Activated naive CD8-positive, alpha-beta T cell treated with anti-CD3 and anti-CD28 coated beads, Interleukin-2, amount 50 U/mL, for 24 hours (primary cell): ENCODE data around the gene CD8B.

ENCODE experiments used
- ATAC-seq: fragments of 150-1000 bp; cut with Tn5 transposase; one replicate; pipeline ENCODE4 v1.10.0; 2021
- DNase-seq: peaks from one replicate; pipeline ENCODE4 v3.0.0; 2021
- H3K27ac Mint-ChIP-seq: one replicate; pipeline ENCODE4 v1.8.0; 2021; ENCODE audit warnings: mild to moderate bottlenecking, mixed read lengths
- H3K27me3 Mint-ChIP-seq: one replicate; pipeline ENCODE4 v1.8.0; 2021; ENCODE audit warnings: mixed read lengths
- H3K36me3 Mint-ChIP-seq: one replicate; pipeline ENCODE4 v1.8.0; 2021; ENCODE audit warnings: low read depth, mixed read lengths
- H3K4me1 Mint-ChIP-seq: one replicate; pipeline ENCODE4 v1.8.0; 2021; ENCODE audit warnings: mixed read lengths
- H3K4me3 Mint-ChIP-seq: one replicate; pipeline ENCODE4 v1.8.0; 2021; ENCODE audit warnings: mild to moderate bottlenecking, moderate library complexity, mixed read lengths
- H3K9me3 Mint-ChIP-seq: one replicate; pipeline ENCODE4 v1.8.0; 2021; ENCODE audit warnings: mixed read lengths

The CD8B gene

GRCh38 chr2:86825036-86825692, 36.5 kb downstream of the CD8B start:
- peaks cover 2% of the 10 kb centered on the region for H3K36me3 Mint-ChIP-seq
- no peaks in the 10 kb centered on the region for H3K27me3 Mint-ChIP-seq
- peak overlapping the region; percentile 81 for H3K4me3 Mint-ChIP-seq
- H3K27ac Mint-ChIP-seq: peak overlapping the region; percentile 77
- DNase-seq (no peak), ATAC-seq (peak; percentile 4)
- H3K9me3 Mint-ChIP-seq: no peaks in the 10 kb centered on the region
- peaks cover 95% of the 10 kb centered on the region for H3K4me1 Mint-ChIP-seq

DNA sequence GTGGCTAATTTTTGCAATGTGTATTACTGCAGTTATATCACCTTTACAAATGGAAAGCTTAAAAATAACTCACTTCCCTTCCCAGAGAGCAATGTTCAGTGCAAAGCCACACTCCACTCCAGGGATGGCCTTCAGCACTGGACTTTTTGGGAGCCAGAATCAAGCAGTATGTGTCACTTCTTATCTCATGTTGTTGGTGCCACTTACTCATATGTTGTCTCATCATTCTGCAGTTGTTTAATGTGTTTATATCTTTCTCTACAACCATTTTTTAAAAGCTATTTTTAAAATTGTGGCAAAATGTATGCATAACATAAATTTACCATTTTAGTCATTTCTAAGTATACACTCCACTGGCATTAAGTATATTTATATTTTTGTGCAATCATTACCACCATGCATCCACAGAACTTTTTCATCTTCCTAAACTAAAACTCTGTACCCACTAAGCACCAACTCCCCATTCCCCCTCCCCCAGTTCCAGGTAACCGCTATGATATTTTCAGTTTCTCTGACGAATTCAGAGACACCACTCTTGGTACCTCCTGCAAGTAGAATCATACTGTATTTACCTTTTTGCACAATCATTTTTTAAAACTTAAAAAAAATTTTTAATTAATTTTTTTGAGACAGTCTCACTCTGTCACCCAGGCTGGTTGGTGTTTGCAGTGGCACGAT, 38.9 kb downstream of the CD8B start:
- H3K27ac Mint-ChIP-seq: peak overlapping the region; percentile 79
- DNase-seq (no peak), ATAC-seq (peak; percentile 16)
- peak overlapping the region; percentile 38 for H3K4me3 Mint-ChIP-seq
- H3K27me3 Mint-ChIP-seq: no peaks in the 10 kb centered on the region
- H3K9me3 Mint-ChIP-seq: no peaks in the 10 kb centered on the region
- H3K36me3 Mint-ChIP-seq: peaks cover 2% of the 10 kb centered on the region
- peaks cover 97% of the 10 kb centered on the region for H3K4me1 Mint-ChIP-seq

GRCh38 chr2:86821842-86822241, 39.8 kb downstream of the CD8B start:
- Mint-ChIP-seq H3K27me3 (no peaks in the 10 kb centered on the region), H3K9me3 (no peaks in the 10 kb centered on the region), H3K27ac (peak overlapping the region; percentile 79), H3K4me3 (peak overlapping the region; percentile 68), H3K36me3 (peaks cover 2% of the 10 kb centered on the region), H3K4me1 (peaks cover 94% of the 10 kb centered on the region)
- DNase-seq (no peak), ATAC-seq (no peak)

- Mint-ChIP-seq H3K27me3 (no peaks in the 10 kb centered on the region), H3K4me3 (peak overlapping the region; percentile 68), H3K9me3 (no peaks in the 10 kb centered on the region), H3K4me1 (peaks cover 93% of the 10 kb centered on the region), H3K27ac (peak overlapping the region; percentile 79), H3K36me3 (peaks cover 2% of the 10 kb centered on the region)
- ATAC-seq (peak; percentile 31), DNase-seq (no peak)
These were observed 40.4 kb downstream of the CD8B start for GRCh38 chr2:86821306-86821705.

DNA sequence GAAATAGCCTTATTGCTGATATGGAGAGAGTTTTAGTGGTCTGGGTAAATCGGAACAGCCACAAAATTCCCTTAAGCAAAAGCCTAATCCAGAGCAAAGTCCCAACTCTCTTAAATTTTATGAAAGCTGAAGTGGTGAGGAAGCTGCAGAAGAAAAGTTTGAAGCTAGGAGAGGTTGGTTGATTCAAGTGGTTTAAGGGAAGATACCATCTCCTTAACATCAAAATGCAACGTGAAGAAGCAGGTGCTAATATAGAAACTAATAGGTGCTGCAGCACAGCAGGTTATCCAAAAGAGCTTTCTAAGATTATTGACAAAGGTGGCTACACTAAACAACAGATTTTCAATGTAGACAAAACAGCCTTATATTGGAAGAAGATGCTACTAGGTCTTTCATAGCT, 42.7 kb downstream of the CD8B start:
- Mint-ChIP-seq H3K9me3 (no peaks in the 10 kb centered on the region), H3K27ac (peak overlapping the region; percentile 64), H3K4me1 (peaks cover 87% of the 10 kb centered on the region), H3K27me3 (no peaks in the 10 kb centered on the region), H3K4me3 (peak overlapping the region; percentile 8), H3K36me3 (peaks cover 13% of the 10 kb centered on the region)
- no peak for ATAC-seq
- DNase-seq: no peak

GRCh38 chr2:86818114-86818801, 43.4 kb downstream of the CD8B start:
- DNase-seq (no peak), ATAC-seq (no peak)
- Mint-ChIP-seq H3K4me3 (peak overlapping the region; percentile 8), H3K9me3 (no peaks in the 10 kb centered on the region), H3K27ac (peak overlapping the region; percentile 64), H3K36me3 (peaks cover 16% of the 10 kb centered on the region), H3K27me3 (no peaks in the 10 kb centered on the region), H3K4me1 (peaks cover 85% of the 10 kb centered on the region)

- ATAC-seq: peak; percentile 89
- peak overlapping the region; percentile 33 for H3K4me3 Mint-ChIP-seq
These were observed 46.1 kb downstream of the CD8B start for GRCh38 chr2:86815611-86816010.

DNA sequence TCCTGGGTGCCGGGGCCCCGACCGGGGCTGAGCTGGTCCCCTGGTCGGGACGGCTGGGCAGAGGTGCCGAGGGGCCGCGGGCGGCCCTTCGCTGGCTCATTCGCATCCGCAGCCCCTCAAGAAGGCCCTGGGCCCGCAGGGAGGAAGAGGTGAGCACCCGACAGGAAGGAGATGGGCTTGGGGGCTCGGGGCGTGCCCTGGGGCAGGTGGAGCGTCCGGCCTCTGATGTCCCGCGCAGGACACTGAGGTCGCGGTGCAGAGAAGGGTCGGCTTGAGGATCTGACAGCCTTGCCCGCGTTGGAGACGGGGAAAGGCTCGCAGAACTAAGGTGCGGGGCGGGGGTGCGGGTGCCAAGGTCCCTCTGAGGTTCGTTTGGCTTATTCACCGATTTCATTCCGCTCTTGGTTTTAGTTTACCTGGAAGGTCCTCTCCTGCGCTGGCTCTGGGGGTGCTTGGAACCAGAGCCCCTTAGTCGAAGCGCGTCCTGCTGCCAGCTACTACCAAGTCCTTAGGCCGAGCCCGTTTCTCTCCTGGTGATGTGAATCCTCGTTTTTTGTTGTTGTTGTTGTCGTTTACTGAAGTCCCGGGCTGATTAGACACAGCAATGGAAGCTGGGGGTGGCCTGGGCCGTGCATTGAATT, 52.1 kb downstream of the CD8B start:
- H3K4me1 Mint-ChIP-seq: peaks cover 68% of the 10 kb centered on the region
- H3K4me3 Mint-ChIP-seq: peak overlapping the region; percentile 87
- no peak for ATAC-seq
- peak; percentile 57 for DNase-seq
- peak overlapping the region; percentile 94 for H3K27ac Mint-ChIP-seq
- no peaks in the 10 kb centered on the region for H3K9me3 Mint-ChIP-seq
- peaks cover 22% of the 10 kb centered on the region for H3K36me3 Mint-ChIP-seq
- H3K27me3 Mint-ChIP-seq: peaks cover 6% of the 10 kb centered on the region

More at GRCh38 chr2:86815611-86816010, 46.1 kb downstream of the CD8B start:
- no peak for DNase-seq
- Mint-ChIP-seq H3K9me3 (no peaks in the 10 kb centered on the region), H3K4me1 (peaks cover 82% of the 10 kb centered on the region), H3K27me3 (no peaks in the 10 kb centered on the region), H3K36me3 (peaks cover 29% of the 10 kb centered on the region), H3K27ac (peak overlapping the region; percentile 76)

DNA sequence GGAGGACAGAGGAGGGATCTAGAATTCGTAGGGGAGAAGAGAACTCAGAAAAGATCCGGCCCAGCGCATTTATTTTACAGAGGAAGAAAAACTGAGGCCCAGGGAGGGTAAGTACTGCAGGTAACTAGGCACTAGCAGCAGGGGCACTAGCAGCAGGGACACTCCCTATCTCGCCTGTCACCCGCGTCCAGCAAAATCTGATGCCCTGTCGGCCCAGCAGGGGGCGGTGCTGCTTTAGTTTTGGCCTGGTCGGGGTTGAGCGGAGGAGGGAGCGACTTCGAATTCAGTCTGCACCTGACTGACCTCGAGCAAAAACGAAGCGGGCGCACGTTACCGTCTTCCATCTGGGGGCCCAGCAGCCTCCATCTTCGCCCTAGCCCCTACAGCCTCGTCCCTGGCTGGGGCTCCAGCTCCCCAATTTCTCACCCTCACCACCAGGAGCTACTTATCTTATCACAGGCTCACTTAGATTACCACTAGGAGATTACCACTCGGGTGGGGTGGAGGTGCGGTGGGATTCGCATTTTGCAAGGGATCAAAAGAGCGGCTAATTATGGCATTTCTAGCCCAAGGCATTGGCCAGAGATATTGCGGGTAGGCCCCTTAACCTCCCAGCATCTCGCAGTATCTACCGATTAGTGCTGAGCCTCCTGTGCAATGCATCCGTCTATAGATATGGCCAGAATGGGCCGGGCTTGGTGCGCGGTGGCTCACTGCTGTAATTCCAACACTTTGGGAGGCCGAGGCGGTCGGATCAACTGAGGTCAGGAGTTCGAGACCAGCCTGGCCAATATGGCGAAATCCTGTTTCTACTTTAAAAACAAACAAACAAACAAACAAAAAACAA, 53.1 kb downstream of the CD8B start:
- Mint-ChIP-seq H3K4me3 (peak overlapping the region; percentile 87), H3K27ac (peak overlapping the region; percentile 94), H3K36me3 (peaks cover 19% of the 10 kb centered on the region), H3K4me1 (peaks cover 67% of the 10 kb centered on the region), H3K27me3 (peaks cover 6% of the 10 kb centered on the region), H3K9me3 (no peaks in the 10 kb centered on the region)
- peak; percentile 80 for ATAC-seq
- DNase-seq: peak; percentile 96

DNA sequence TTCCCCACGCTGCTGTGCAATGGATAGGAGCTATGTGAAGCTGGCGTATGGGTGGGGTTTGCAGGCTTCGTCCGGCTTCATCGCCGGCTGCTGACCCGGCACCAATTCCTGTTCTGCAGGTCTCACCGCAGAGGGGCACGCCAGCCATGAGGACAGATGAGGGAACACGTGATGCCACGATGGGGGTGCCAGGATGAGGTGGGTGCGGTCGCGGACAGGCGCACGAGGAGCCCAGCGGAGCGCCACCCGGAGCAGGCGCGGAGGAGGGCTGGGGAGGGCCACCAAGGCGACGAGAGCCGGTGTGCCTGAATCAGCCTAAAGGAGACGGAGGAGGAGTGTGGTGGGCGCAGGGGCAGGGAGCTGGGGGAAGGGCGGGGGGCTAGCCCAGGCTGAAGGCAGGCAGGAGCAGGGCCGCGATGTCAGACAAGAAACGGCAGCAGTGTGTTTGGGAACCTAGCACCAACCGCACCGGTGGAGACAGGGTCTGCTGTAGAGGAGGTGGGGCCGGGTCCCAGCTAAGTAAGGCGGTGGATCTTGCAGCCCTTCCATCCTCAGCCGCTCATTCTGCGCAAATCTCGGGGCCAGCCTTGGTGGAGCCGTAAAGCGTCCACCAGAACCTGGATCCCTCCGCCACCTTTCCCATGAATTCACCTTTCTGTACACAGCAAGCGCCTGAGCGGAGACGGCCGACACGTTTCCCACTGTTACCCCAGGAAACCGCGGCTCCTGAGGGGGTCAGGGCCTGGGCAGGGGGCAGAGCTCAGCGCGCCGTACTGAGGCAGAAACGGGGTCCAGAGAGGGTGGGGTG, 54.0 kb downstream of the CD8B start:
- Mint-ChIP-seq H3K9me3 (no peaks in the 10 kb centered on the region), H3K4me1 (peaks cover 58% of the 10 kb centered on the region), H3K4me3 (peak overlapping the region; percentile 87), H3K36me3 (peaks cover 16% of the 10 kb centered on the region), H3K27ac (peak overlapping the region; percentile 94), H3K27me3 (peaks cover 6% of the 10 kb centered on the region)
- ATAC-seq: peak; percentile 60
- peak; percentile 84 for DNase-seq

- peaks cover 12% of the 10 kb centered on the region for H3K36me3 Mint-ChIP-seq
- peaks cover 53% of the 10 kb centered on the region for H3K4me1 Mint-ChIP-seq
- DNase-seq: no peak
- H3K9me3 Mint-ChIP-seq: no peaks in the 10 kb centered on the region
- peaks cover 6% of the 10 kb centered on the region for H3K27me3 Mint-ChIP-seq
- H3K4me3 Mint-ChIP-seq: peak overlapping the region; percentile 87
- no peak for ATAC-seq
- peak overlapping the region; percentile 94 for H3K27ac Mint-ChIP-seq
These were observed 54.6 kb downstream of the CD8B start for GRCh38 chr2:86807133-86807467.

- Mint-ChIP-seq H3K27ac (peak overlapping the region; percentile 94), H3K27me3 (peaks cover 6% of the 10 kb centered on the region), H3K4me1 (peaks cover 44% of the 10 kb centered on the region), H3K36me3 (peaks cover 4% of the 10 kb centered on the region), H3K4me3 (peak overlapping the region; percentile 87), H3K9me3 (no peaks in the 10 kb centered on the region)
- ATAC-seq: peak; percentile 50
- DNase-seq: peak; percentile 64
These were observed 55.4 kb downstream of the CD8B start for GRCh38 chr2:86806059-86806857.
